Breast epithelium (tissue), 3 donors: ENCODE measurements around the gene HGFAC.

Experiments used
- CTCF ChIP-seq, 3 donors: fragments of 450-650 bp; IDR thresholded peaks; one replicate each; pipeline ENCODE4 v1.5.1; 2016 to 2017; ENCODE audit warnings: antibody characterized with exemption in 3 of 3, mild to moderate bottlenecking in 3 of 3, moderate library complexity in 3 of 3
- POLR2A ChIP-seq: fragments of 450-650 bp; IDR thresholded peaks from one replicate; pipeline ENCODE4 v1.6.1; 2016; ENCODE audit warnings: antibody characterized with exemption, mild to moderate bottlenecking, moderate library complexity

GRCh38 chr4:3491681-3492405, 50.1 kb downstream of the HGFAC start:
- no peak for TF ChIP-seq POLR2A
- no peak for TF ChIP-seq CTCF (IDR thresholded peaks at IDR 0.05)
